Gastroesophageal sphincter (tissue), 4 donors: ENCODE measurements around the gene MORN5. TPM values are rescaled to one million over a fixed set of nuclear protein-coding genes. Genes with fewer than 3 reads are reported as not detected.

Source experiments
- ATAC-seq: fragments of 150-250 bp; one replicate; pipeline ENCODE4 v1.9.1; 2016; ENCODE audit warnings: mild to moderate bottlenecking, moderate library complexity
- H3K27ac ChIP-seq, 4 donors: fragments of 200-600 bp; sonication (generic) in 3 of 4; 1 replicate in 3 of 4; 2 replicates in 1 of 4; pipeline ENCODE4 v1.5.1; 2016 to 2019
- H3K27me3 ChIP-seq: fragments of 200-600 bp; sonication (generic); one replicate; pipeline ENCODE4 v1.5.1; 2019
- H3K36me3 ChIP-seq, 2 donors: fragments of 200-600 bp; sonication (generic); one replicate each; pipeline ENCODE4 v1.5.1; 2019; ENCODE audit warnings: control low read depth in 1 of 2
- H3K4me1 ChIP-seq, 3 donors: fragments of 200-600 bp; sonication (generic); 1 replicate in 2 of 3; 2 replicates in 1 of 3; pipeline ENCODE4 v1.5.1; 2016 to 2019; ENCODE audit warnings: control low read depth in 2 of 3
- H3K4me3 ChIP-seq, 2 donors: fragments of 200-600 bp; sonication (generic); one replicate each; pipeline ENCODE4 v1.5.1; 2019; ENCODE audit warnings: mild to moderate bottlenecking in 1 of 2, moderate library complexity in 1 of 2
- H3K9me3 ChIP-seq, 3 donors: fragments of 200-600 bp; sonication (generic); one replicate each; pipeline ENCODE4 v1.5.1; 2017 to 2019; ENCODE audit warnings: control low read depth in 2 of 3
- CTCF ChIP-seq, 4 experiments: fragments of 200-600 bp in 2 of 4; fragments of 450-650 bp in 2 of 4; sonication (generic) in 1 of 4; IDR thresholded peaks; one replicate each; pipeline ENCODE4 v1.5.1; 2017 to 2019; ENCODE audit warnings: antibody characterized with exemption in 4 of 4, mild to moderate bottlenecking in 2 of 4, moderate library complexity in 2 of 4
- EP300 ChIP-seq: sonication (generic); formaldehyde crosslinking; IDR thresholded peaks from one replicate; pipeline ENCODE4 v1.6.1; 2017; ENCODE audit warnings: antibody characterized with exemption, mild to moderate bottlenecking
- POLR2A ChIP-seq, 2 donors: fragments of 450-650 bp; IDR thresholded peaks; one replicate each; pipeline ENCODE4 v1.6.1; 2017; ENCODE audit warnings: antibody characterized with exemption in 2 of 2, mild to moderate bottlenecking in 2 of 2, moderate library complexity in 1 of 2
- POLR2AphosphoS5 ChIP-seq: sonication (generic); formaldehyde crosslinking; IDR thresholded peaks from one replicate; pipeline ENCODE4 v1.6.1; 2017; ENCODE audit warnings: antibody characterized with exemption
- WGBS, 2 donors: methylation state at CpG; one replicate each; pipeline ENCODE4 v1.1.5; 2018; ENCODE audit warnings: low coverage in 1 of 2; 5-methylcytosine and 5-hydroxymethylcytosine counted together
- total RNA-seq, 4 donors: library from RNA; depleted of rRNA; stranded (reverse); fragments of >200 nt; gene quantifications; one replicate each; pipeline ENCODE4 v1.1.0, GENCODE V29; 2016

Gene MORN5
- total RNA-seq, 4 donors from 2014 or later: 6.2 TPM; not detected in 3

GRCh38 chr9:122143876-122144405, 15.8 kb upstream of the MORN5 start:
- TF ChIP-seq CTCF (IDR thresholded peaks at IDR 0.05) (no peak), POLR2AphosphoS5 (no peak), POLR2A (IDR thresholded peaks at IDR 0.05) (no peak), EP300 (no peak)
- ATAC-seq: no peak
- Histone ChIP-seq H3K27ac (no peak overlapping the region), H3K9me3 (no peaks in the 10 kb centered on the region), H3K4me1 (peaks cover 0 to 8% (median 5%) of the 10 kb centered on the region in 3 donors), H3K36me3 (peaks cover 0 to 71% of the 10 kb centered on the region in 2 donors), H3K4me3 (no peak overlapping the region), H3K27me3 (no peaks in the 10 kb centered on the region)
- WGBS, 2 donors: 80 to 90% methylated on average over 11 to 12 of the region's 14 CpGs

DNA sequence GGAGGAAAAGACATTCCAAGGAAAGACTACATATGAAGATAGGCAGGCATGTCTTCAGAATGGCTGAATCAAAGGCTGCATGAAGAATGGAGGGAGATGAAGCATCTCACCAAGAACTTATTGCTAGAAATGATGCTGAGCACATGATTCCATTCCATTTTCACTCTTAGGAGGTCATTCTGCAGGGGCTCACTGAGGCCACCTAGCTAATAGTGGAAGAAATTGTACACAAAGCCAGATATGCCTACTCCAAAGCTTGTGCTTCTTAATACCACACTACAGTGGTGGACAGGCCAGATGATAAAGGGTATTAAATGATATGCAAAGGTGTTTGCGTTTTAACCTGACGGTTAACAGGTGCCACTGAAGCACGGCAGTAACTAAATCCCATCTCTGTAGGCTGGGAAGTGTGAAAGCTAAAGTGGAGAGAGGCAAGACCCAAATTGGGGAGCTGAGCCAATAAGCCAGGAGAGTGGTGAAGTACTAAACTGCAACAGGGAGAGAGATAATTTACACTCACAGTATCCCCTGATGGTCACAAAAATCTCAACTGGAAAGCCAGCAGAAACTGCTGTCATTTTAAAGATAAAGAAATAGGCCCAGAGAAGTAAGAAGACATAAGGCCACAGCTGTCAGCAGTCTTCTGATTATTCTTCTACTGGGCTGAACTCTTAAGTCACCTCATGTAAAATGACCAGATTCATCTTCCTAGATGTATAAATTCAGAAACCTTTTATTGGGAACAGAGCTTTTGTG, 14.7 kb upstream of the MORN5 start:
- 84 to 86% methylated on average over 3 of the region's 3 CpGs for WGBS, 2 donors
- no peaks in the 10 kb centered on the region for H3K9me3 ChIP-seq
- no peaks in the 10 kb centered on the region for H3K27me3 ChIP-seq
- peaks cover 0 to 82% of the 10 kb centered on the region in 2 donors for H3K36me3 ChIP-seq
- ATAC-seq: no peak
- TF ChIP-seq POLR2A (IDR thresholded peaks at IDR 0.05) (no peak), CTCF (IDR thresholded peaks at IDR 0.05) (peak in 1 of 4 experiments; percentile 28)
- no peak overlapping the region for H3K27ac ChIP-seq
- H3K4me1 ChIP-seq: peaks cover 0 to 8% (median 5%) of the 10 kb centered on the region in 3 donors
- H3K4me3 ChIP-seq: no peak overlapping the region

- Histone ChIP-seq H3K27me3 (no peaks in the 10 kb centered on the region), H3K4me3 (no peak overlapping the region), H3K4me1 (peaks cover 0 to 8% (median 5%) of the 10 kb centered on the region in 3 donors), H3K27ac (no peak overlapping the region), H3K9me3 (no peaks in the 10 kb centered on the region), H3K36me3 (peaks cover 0 to 83% of the 10 kb centered on the region in 2 donors)
- TF ChIP-seq POLR2A (IDR thresholded peaks at IDR 0.05) (no peak), CTCF (IDR thresholded peaks at IDR 0.05) (no peak), EP300 (no peak), POLR2AphosphoS5 (no peak)
- ATAC-seq: no peak
- 87 to 90% methylated on average over 2 of the region's 2 CpGs for WGBS, 2 donors
Observed at GRCh38 chr9:122145592-122145863, 14.2 kb upstream of the MORN5 start.

DNA sequence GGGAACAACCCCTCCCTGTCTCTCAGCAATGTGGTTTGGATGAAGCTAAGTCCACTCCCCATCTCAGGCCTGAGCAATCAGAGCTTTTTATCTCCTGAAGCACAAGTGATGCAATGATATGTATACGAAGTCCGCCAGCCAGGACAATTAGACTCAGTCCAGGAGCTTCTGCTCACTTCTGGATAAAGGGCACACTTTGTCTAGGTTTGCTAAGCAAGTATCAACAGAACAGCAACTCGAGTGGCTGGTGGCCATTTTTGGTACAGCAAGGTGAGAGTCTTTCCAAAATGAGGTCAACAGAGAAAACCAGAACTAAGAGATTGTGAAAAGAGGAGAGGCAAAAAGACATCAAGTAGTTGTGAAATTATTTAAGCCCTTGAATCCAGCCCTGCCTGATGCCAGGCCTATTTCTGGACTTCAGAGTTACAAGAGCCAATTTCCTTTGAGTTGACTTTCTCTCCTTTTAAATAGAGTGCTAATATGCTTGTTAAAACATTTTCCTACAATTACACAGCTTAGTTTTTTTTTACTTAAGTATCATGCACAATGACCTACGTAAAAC, 8.4 kb upstream of the MORN5 start:
- TF ChIP-seq POLR2A (IDR thresholded peaks at IDR 0.05) (no peak), EP300 (no peak), CTCF (IDR thresholded peaks at IDR 0.05) (no peak), POLR2AphosphoS5 (no peak)
- peak overlapping the region in 1 of 4 donors; percentile 4 for H3K27ac ChIP-seq
- 80 to 85% methylated on average over 2 to 4 of the region's 4 CpGs for WGBS, 2 donors

GRCh38 chr9:122155796-122156195, 3.9 kb upstream of the MORN5 start:
- no peaks in the 10 kb centered on the region for H3K9me3 ChIP-seq
- peaks cover 0 to 19% of the 10 kb centered on the region in 2 donors for H3K36me3 ChIP-seq
- H3K4me3 ChIP-seq: no peak overlapping the region
- ATAC-seq: no peak
- WGBS, 2 donors: 65 to 72% methylated on average over 4 of the region's 4 CpGs
- no peak for TF ChIP-seq CTCF (IDR thresholded peaks at IDR 0.05)
- H3K4me1 ChIP-seq: peaks cover 0 to 62% (median 25%) of the 10 kb centered on the region in 3 donors
- no peaks in the 10 kb centered on the region for H3K27me3 ChIP-seq
- H3K27ac ChIP-seq: no peak overlapping the region

More for the DNA sequence above, 8.4 kb upstream of the MORN5 start:
- no peak overlapping the region for H3K4me3 ChIP-seq
- no peaks in the 10 kb centered on the region for H3K27me3 ChIP-seq
- H3K9me3 ChIP-seq: no peaks in the 10 kb centered on the region
- H3K4me1 ChIP-seq: peaks cover 0 to 27% (median 5%) of the 10 kb centered on the region in 3 donors
- ATAC-seq: peak; percentile 43
- H3K36me3 ChIP-seq: peaks cover 0 to 56% of the 10 kb centered on the region in 2 donors
